Measurements from ENCODE around the gene SLC7A14.

SLC7A14 gene

DNA sequence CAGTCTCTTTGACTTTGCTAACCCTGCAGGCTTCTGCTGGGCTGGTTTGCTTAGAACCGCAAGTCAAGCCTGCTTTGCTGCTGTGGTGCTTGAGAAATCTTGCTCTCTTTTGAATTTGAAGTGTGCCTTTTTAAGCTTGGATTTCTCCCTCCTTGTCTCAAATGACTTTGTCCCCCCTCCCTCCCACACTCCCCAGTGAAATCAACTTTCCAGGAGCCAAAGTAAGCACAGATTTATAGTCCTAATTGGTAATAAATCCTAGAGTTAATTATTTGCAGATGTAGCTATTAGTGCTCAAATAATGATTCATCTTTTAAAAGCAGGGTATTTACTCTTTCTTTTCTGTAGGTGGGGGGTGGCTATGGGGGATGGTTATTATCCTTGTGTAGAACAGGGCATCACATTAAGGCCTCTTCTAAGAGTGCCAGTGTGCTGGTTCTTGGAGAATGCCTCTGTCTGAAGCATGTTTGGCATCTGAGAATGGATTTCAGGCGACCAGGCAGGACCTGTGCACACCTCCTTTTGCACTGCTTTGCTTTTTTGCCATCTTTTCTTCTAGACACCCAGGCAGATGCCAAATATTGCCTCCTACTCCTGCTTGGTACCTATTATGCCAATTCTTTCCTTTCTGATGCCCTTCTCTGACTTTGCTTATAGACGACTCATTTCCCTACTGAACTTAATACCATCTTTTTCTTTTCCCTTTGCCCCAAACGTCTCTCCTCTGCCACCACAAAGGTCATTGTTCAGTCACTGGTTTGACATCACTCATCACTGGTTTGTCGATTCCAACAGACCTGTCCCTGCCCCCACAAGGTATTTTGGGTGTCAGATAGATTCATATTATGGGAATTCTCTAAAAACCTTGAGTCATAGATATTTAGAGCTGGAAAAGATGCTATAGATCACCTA is 116.5 kb downstream of the SLC7A14 start:
- DNase-seq: no peak

DNA sequence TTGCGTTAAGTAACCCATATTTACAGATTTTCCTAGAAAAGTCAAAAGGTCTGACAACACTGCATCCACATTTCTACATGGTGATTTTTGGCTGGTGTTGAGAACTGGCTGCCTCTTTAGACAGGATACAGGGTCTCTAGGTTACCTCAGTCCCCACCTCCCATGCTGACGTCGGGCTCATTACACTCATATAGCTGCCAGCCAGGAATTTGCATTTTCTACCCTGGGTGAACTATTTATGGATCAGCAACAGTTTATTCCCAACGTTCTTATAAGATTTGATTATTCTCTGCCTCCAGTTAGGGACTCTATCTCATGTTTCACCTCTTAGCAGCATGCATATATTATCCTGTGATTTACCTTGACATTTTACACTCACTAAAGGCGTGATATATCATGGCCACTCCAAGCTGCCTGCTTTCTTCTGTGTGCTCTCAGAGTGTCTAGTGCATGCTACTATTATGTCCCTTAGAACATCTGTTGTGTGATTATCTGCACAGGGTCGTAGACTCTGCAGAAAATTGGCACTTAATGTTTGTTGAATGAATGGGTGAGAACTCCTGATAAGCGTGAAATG is 118.2 kb downstream of the SLC7A14 start:
- no peak for DNase-seq

DNA sequence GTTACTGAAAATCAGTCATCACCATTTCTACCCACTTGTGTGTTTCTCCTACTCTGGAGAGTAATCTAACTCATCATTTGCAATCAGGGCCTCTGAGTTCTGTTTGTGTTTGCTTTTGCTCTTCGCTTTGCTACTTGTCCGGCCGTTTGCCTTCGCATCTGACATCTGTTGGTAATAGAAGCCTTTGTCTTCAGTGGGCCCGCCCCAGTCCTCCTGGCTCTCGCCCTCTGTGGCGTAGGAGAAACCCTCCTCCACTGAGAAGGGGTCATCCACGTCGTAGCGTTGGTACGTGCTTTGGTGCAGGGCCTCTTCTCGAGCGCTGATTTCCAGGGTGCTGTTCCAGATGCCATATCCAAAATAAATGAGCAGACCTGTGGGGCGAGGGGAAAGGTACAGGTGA is 118.9 kb downstream of the SLC7A14 start:
- peak; percentile 72 to 79 for DNase-seq

DNA sequence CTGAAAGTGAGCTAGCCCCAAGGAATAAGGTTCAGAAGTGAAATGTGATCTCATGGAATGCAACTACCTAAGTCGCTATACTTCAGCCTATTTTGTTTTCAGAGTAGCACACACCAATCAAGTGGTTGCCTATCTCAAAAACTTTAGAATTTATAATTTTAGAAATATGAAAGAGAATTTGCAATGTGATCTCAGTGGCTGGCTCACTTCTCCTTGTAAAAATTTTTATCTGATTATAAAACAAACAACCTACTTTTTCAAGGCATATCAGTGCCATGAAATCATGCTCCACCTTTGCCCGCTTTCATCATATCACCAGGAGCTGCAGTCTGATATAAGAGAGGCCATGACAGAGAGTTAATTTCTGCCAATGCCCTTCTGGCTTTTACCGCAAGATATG is 119.9 kb downstream of the SLC7A14 start:
- no peak for DNase-seq

DNA sequence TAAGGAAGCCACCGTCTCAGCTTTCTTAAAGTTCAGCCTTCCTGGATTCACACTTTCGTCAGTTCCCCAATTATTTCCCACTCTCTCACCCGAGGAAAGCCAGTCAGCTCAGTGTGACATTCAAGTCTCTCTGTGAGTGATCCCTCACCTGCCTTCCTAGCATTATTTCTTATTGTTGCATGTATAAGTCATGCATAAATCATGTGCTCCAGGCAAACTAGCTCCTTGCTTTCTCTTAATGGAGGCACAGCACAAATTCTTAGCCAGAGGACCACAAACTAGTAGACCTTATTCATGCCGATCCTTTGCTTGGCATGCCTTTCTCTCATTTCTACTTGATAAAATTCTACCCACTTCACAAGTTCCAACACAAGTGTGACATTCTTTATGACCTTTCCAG is 122.9 kb downstream of the SLC7A14 start:
- DNase-seq: no peak

DNA sequence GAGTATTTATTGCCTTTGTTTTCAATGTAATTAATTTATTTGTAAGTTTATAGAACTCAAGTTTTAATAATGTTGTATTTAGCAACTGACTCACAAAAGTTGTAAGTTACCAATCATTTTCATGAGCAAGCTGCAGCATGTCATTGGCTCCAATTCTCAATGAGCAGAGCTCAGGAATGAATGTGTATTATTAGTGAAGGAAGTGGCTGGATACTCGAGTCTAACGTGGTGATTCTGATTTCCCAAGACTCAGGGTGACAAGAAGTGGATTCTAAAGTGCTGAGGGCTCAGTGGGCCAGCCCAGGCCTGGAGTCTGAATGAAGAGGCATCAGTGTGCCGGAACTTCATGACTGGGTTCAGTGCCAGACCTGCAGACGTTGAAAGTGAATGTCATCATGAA is 127.6 kb downstream of the SLC7A14 start:
- no peak for DNase-seq

DNA sequence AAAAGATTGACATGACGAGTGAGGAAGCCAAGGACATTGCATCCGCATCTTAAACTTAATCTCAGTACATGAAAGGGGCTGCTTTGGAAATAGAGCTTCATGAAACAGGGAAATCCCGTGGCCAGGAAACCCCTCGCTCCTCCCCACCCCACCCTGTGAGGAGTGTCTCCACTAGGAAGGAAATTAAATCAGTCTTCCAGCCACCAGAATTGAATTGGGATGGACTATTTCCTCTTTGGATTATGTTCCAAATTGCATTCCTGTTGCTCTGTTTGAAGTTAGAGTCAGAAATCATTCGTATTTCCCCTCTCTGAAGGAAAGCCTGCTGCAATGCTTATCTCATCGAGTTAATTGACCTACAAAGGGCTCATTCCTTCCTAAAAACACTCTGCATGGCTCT is 131.4 kb downstream of the SLC7A14 start:
- DNase-seq: no peak

DNA sequence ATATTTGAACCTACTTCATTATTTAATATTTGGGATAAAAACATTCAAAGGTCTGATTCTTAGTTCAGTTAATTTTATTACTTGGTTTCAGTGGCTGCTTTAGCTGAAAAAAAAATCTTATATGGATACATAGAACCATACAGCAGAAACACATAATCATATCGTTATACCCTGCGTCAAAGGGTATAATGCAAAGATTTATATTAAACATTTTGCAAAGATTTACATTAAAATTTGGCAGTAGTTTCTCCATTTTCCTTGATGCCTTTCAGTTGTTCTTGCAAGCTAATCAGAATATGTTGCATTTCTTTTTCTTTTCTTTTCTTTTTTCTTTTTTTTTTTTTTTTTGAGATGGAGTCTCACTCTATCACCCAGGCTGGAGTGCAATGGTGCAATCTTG is 135.8 kb downstream of the SLC7A14 start:
- DNase-seq: no peak

DNA sequence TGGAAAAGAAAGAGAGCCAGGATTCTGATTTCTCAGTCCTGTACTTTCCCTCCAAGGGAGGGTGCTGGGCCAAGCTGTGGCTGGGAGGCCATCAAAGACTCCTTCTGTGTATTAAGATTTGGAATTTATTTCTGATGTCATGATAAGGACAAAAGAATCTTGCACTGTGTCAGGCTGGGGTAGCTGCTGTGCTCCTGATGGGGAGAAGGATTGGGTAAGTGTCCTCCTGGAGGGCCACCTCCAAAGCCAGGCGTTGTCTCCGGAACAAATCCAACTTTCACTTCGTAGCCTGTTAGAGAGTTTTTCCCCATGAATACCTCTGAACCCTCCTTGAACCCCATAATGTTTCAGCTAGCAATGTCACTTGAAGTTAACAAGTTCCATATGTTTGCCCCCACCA is 137.3 kb downstream of the SLC7A14 start:
- DNase-seq: no peak

DNA sequence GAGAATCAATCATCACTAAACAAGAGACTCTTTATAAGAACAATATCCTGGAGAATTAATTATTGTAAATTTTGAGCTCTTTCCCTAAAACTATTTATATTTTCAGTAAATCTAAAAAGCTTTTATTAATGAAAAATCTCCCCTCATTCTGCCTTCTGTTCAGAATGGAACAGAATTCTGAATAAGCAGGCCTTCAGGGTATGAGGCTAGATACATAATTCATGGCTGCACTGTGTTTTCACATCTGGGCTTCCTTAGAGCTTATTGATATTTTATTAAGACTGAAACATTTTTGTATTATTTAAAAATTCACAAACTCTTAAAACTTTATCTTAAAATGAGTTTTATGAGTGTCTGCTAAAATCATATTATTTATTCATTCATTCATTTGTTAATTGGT is 142.4 kb downstream of the SLC7A14 start:
- no peak for DNase-seq

DNA sequence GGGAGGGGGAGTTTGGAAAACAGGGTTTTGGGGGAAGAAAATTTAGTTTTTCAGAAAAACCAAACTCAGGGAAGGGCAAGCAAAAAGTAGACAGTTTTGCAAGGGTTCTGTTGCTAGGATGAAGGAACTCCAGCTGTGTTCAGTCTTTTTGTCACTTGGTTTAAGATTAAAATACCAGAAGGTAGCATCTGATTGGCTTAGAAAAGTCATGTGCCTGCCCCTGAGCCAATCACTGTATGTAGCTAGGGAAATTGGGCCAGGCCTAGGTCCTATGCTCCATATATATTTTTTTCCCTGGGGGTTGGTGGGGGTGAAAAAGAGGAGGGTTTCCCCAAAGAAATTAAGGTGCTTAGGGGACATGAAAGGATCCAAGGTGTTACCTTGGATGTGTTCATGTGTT is 142.9 kb downstream of the SLC7A14 start:
- DNase-seq: no peak

DNA sequence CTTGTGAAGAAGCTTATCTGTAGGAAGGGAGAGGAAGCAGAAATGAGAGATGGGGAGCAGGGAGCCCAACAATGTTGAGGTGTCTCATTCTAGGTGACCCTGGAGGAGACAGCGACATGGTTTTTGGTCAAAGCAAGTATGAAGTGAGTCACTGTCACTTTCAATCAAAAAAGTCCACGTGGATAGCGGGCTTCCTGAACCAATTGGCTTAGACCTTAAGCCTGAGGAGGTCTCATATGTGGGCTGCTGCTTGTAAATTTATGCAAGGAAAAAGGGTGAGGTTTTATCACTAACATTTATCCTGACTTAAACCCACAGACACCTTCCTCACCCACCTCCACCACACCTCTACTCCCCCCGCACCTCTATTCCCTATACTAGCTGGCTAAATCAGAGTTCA is 144.5 kb downstream of the SLC7A14 start:
- no peak for DNase-seq

DNA sequence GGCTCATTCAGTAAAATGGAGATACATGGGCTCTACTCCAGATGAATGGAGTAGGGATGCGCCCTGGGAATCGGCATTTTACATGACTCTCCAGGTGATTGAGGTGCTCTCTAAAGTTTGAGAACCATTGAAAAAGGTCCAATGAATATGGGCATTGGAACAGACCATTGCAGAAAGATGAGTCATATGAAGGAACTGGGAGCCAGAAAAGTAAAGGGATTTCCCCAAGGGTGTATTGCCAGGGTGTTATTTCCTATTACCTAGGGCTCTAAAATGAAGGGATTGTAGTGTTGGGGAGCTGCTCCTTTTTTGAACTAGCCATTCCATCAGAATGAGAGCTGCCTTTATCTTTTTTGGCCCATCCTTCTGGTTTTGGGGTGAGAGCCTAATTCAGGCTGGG is 145.5 kb downstream of the SLC7A14 start:
- DNase-seq: no peak

DNA sequence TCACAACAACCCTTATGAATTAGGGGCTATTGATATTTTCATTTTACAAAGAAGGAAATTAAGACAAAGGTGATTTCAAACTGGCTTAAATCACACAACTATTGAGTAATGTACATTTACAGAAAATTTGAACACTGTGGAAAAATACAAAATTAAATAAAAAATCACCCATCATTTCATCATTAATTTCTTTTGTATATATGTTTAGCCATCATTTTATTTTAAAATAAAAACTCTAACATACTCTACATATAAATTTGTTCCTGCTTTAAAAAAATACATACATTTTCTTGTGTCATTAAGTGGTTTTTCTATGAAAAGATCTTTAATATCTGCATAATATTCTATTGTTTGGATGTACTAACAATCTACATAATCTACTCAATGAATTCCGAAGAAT is 147.0 kb downstream of the SLC7A14 start:
- DNase-seq: no peak

DNA sequence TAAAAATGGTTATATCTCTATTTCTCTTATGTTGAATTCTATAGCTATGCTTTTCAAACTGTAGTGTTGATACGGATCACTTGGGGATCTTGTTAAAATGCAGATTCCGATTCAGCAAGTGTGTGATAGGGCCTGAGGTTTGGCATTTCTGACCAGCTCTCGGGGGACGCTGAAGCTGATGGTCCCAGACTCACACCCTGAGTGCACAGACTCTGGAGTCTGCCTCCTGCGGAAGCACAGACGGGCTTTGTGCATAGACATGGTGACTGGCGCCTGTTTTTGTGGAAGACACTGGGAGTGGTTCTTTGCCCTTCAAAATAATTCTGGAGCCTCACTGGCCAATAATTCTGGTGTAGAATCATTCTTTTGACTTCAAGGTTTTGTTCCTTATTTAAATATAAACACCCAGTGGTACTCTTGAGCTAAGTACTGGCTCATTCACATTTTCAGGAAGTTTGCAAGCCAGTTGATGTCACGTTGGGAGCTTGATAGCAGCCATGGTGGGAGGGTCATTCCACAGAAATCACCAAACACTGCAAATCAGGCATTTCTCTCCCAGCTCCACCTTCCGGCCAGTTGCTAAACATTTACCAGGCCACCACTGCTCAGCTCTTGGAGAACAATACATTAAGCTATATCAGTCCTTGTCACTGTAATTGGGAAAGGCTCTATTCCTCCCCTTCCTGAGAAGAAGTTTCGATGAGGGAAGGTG is 148.0 kb downstream of the SLC7A14 start:
- DNase-seq: peak in 1 of 2 donors; percentile 29

DNA sequence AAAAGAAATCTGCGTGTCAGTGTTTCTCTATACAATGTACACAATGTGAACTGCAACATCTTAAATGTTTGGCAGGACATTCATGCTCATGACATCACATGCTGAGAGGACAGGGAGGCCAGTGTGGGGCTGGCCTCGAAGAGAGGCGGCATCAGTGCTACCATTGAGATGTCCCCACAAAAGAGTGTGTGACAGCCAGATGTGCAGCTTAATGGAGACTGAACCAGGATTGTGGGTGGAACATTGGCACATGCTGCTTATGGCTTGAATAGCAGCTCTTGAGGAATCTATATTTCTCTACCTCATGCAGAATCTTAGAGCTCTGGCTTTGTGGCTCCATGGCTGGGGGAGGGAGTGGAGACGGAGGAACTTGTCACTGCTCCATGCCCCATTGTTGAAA is 148.7 kb downstream of the SLC7A14 start:
- DNase-seq: peak; percentile 85 to 90

DNA sequence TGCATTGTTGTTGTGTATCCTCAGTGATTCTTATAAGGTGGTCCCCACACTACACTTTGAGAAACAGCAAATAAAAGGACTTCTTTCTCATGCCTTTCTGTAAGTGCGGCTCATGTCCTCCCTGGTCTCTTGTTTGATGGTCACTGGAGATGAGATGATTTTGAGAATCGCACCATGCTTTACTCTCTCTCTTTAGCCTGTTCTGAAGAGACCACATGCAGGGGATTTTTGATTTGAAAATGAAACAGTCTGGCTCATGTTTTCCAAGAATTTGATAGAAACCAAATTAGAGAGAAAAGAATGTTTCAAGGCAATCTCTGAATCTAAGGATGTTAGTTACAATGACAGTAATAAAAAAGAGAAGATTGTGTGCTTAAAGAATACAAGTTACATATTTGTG is 149.2 kb downstream of the SLC7A14 start:
- DNase-seq: no peak

DNA sequence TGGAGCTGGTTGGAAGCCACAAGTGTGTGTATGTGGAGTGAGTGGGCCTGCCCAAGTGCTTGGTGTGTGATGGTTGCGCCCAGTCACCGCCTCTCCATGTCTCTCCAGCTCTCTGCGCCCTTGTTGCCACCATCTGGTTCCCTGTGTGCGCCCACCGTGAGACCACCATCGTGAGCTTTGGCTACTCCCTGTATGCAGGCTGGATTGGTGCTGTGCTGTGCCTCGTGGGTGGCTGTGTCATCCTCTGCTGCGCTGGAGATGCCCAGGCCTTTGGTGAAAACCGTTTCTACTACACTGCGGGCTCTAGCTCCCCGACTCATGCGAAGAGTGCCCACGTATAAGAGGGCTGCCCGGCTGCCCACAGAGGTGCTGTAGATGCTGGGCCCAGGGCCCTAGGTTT is 153.5 kb downstream of the SLC7A14 start:
- no peak for DNase-seq

DNA sequence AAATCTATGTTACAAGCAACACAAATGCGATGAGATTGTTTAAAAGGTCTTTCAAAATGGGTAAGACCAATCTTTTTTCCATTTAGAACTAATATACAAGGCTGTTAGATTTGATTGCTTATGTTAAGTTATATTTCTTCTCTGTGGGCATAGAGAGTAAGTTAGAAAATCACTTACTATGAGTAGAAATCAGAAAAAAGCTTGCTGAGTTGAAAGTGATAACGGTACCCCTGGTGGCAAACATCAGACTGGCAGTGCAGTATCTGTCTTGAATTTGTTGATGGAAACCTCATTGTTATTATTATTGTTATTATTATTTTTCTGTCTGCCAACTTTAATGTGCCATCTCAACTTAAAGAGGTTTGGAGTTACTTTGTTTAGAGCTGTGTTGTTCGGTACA is 154.8 kb downstream of the SLC7A14 start:
- no peak for DNase-seq

DNA sequence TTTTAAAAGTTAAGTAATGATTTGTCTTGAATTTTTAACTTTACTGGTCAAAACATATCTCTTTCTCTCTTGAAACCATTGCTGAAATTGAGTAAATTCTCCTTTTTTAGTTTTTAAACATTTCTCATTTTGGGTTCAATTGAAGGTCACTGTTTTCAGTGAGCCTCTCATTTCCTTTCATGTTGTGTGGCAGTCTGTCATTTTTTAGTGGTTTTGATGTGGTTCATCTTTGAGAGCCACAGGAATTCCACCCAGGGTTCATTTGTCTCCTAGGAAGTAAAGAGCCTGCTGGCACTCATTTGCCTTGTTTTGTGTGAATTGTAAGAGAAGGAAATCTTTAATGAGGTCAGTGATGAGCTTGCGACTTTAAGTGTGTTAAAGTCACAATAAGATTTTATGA is 156.8 kb downstream of the SLC7A14 start:
- no peak for DNase-seq

DNA sequence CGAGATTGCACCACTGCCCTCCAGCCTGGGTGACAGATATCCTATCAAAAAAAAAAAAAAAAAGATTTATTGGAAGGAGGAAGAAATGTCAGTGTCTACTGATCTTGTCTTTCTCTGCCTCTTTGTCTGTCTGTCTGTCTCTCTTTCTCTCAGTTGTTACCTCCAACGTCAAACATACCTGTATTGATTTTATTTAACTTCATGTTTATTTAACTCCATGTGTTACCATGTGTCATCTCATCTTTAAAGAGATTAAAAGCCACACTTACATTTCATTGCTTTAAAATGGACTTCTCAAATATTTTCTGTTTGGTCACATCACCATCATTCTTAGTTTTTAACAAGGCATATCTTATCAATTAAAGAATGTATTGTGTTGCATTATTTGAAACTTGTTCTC is 157.8 kb downstream of the SLC7A14 start:
- no peak for DNase-seq

DNA sequence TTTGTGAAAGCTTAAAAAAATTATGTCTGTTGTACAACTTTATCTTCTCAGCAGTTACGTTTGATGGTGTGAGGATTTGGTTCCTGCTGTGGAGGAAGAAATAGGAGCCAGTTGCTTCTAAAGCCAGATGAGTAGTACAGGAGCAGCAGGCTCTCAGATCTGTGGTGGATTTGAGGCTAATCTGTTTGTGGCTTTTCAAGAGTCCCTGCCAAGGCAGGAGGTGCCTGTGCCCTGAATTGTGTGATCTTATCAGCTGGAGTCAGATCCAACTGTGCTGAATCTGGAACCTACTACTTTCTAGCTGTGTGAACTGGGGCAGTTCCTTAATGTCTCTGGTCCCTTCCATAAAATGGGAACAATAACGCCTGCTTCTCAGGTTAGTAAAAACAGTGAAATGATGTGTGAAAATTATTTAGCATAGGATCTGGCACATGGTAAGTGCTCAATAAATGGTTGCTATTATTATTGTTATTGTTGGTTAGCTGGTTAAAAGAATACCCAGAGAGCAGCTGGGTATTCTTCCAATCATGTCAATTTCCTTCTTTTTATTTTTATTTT is 159.6 kb downstream of the SLC7A14 start:
- DNase-seq: no peak

DNA sequence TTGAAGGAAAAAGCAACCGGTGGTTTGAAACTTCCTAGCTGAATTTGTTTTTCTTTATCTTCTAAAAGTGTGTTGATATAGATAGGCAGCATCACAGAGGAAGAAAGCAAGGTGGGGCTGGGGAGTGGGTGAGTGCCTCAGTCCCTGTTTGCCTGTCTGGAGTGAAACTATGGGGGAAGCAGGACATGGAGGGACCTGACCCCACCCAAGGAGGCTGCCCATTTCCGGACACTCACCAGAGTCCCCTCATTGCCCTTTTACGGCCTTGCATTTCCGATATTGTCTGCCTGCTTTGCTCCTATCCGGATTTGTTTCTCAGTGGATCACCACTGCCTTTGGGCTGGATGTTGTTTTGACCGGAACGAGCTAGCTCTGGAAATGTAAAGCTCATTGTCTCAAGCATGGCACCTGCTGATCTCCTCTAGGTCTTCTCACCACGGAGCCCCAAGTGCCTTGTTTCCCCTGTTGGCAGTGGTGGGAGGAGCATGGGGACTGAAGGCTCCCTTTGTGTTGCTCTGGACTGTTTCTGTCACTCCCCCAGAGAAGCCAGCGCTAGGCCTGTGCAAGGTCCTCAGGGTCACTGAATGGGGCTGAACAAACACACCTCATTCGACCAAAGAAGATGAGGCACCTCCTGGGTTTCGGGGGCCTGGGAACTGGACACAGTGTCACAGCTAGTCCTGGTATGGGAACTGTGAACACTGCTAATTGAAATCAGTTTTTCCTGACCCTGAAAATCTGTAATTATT is 160.2 kb downstream of the SLC7A14 start:
- peak; percentile 79 to 89 for DNase-seq

Measured in hippocampal formation (tissue), 2 donors.